H9 (cell line): ENCODE measurements around the gene SLTM. TPM values are rescaled to one million over a fixed set of nuclear protein-coding genes. Genes with fewer than 3 reads are reported as not detected.
A peak's percentile ranks its signal among the peaks of the same experiment; 100 is the strongest.

Source experiments
- DNase-seq: peaks from one replicate; pipeline ENCODE4 v3.0.0-alpha.2; 2017
- H2AFZ ChIP-seq: one replicate; pipeline ENCODE4 v1.6.1; 2013; ENCODE audit warnings: mild to moderate bottlenecking, low read length, control low read depth, moderate library complexity
- H2AK5ac ChIP-seq: 2 replicates; pipeline ENCODE4 v1.6.1; 2013; ENCODE audit warnings: low read length, control low read depth, mixed read lengths; ENCODE audit not compliant: insufficient read length
- H2BK120ac ChIP-seq: one replicate; pipeline ENCODE4 v1.6.1; 2013; ENCODE audit warnings: low read depth, mild to moderate bottlenecking, low read length, control low read depth, inconsistent platforms; ENCODE audit not compliant: poor library complexity, severe bottlenecking
- H2BK12ac ChIP-seq: 2 replicates; pipeline ENCODE4 v1.6.1; 2013; ENCODE audit warnings: low read length, control low read depth, mixed read lengths, low read depth; ENCODE audit not compliant: insufficient read length
- H2BK15ac ChIP-seq: 2 replicates; pipeline ENCODE4 v1.6.1; 2013; ENCODE audit warnings: low read depth, low read length, control low read depth
- H2BK20ac ChIP-seq: one replicate; pipeline ENCODE4 v1.6.1; 2013; ENCODE audit warnings: low read depth, mild to moderate bottlenecking, low read length, control low read depth, inconsistent platforms; ENCODE audit not compliant: poor library complexity, severe bottlenecking
- H2BK5ac ChIP-seq: 2 replicates; pipeline ENCODE4 v1.6.1; 2013; ENCODE audit warnings: low read length, control low read depth, mixed read lengths; ENCODE audit not compliant: insufficient read length
- H3K14ac ChIP-seq: 2 replicates; pipeline ENCODE4 v1.6.1; 2013; ENCODE audit warnings: low read length, control low read depth; ENCODE audit not compliant: insufficient read depth
- H3K18ac ChIP-seq: 2 replicates; pipeline ENCODE4 v1.6.1; 2013; ENCODE audit warnings: low read depth, mild to moderate bottlenecking, mixed read lengths, low read length, control low read depth; ENCODE audit not compliant: insufficient read length
- H3K23ac ChIP-seq: 2 replicates; pipeline ENCODE4 v1.6.1; 2013; ENCODE audit warnings: low read length, control low read depth, mixed read lengths, low read depth; ENCODE audit not compliant: insufficient read length
- H3K23me2 ChIP-seq: 2 replicates; pipeline ENCODE4 v1.6.1; 2013; ENCODE audit warnings: low read depth, mild to moderate bottlenecking, mixed read lengths, low read length, control low read depth; ENCODE audit not compliant: insufficient read length, poor library complexity, severe bottlenecking
- H3K27ac ChIP-seq: 2 replicates; pipeline ENCODE4 v1.5.1; 2013; ENCODE audit warnings: low read length, control low read depth, mixed read lengths, low read depth; ENCODE audit not compliant: insufficient read length
- H3K27me3 ChIP-seq: 2 replicates; pipeline ENCODE4 v1.6.1; 2013; ENCODE audit warnings: low read length, control low read depth, inconsistent platforms; ENCODE audit not compliant: insufficient read depth
- H3K4ac ChIP-seq: 2 replicates; pipeline ENCODE4 v1.6.1; 2013; ENCODE audit warnings: low read depth, mild to moderate bottlenecking, control low read depth, inconsistent platforms, low read length, moderate library complexity
- H3K4me1 ChIP-seq: 2 replicates; pipeline ENCODE4 v1.6.1; 2013; ENCODE audit warnings: low read length, control low read depth, inconsistent platforms; ENCODE audit not compliant: insufficient read depth
- H3K4me2 ChIP-seq: 2 replicates; pipeline ENCODE4 v1.6.1; 2013; ENCODE audit warnings: low read length, control low read depth, mixed read lengths; ENCODE audit not compliant: insufficient read length, insufficient read depth
- H3K56ac ChIP-seq: 2 replicates; pipeline ENCODE4 v1.6.1; 2013; ENCODE audit warnings: low read depth, mild to moderate bottlenecking, mixed read lengths, low read length, control low read depth; ENCODE audit not compliant: insufficient read length
- H3K79me1 ChIP-seq: 2 replicates; pipeline ENCODE4 v1.6.1; 2013; ENCODE audit warnings: low read depth, mild to moderate bottlenecking, moderate library complexity, low read length, control low read depth, inconsistent platforms; ENCODE audit not compliant: insufficient read depth, poor library complexity, severe bottlenecking
- H3K79me2 ChIP-seq: 2 replicates; pipeline ENCODE4 v1.6.1; 2013; ENCODE audit warnings: low read length, control low read depth, inconsistent platforms; ENCODE audit not compliant: insufficient read depth
- H3K9ac ChIP-seq: 2 replicates; pipeline ENCODE4 v1.6.1; 2013; ENCODE audit warnings: low read length, control low read depth, mixed read lengths; ENCODE audit not compliant: insufficient read length; ENCODE audit errors: extremely low read depth
- H3K9me3 ChIP-seq: one replicate; pipeline ENCODE4 v1.6.1; 2013; ENCODE audit warnings: low read depth, low read length, inconsistent platforms; ENCODE audit not compliant: control insufficient read depth
- H3T11ph ChIP-seq: one replicate; pipeline ENCODE4 v1.6.1; 2013; ENCODE audit warnings: mild to moderate bottlenecking, low read length, control low read depth, inconsistent platforms
- H4K20me1 ChIP-seq: one replicate; pipeline ENCODE4 v1.6.1; 2013; ENCODE audit not compliant: control insufficient read depth, insufficient read length, insufficient read depth
- H4K5ac ChIP-seq: 2 replicates; pipeline ENCODE4 v1.6.1; 2013; ENCODE audit warnings: low read depth, mild to moderate bottlenecking, mixed read lengths, low read length, control low read depth; ENCODE audit not compliant: insufficient read length
- H4K8ac ChIP-seq: replicated peaks from 2 replicates; pipeline ENCODE4 v1.6.1; 2013; ENCODE audit warnings: low read length, control low read depth, mixed read lengths, low read depth; ENCODE audit not compliant: insufficient read length
- H4K91ac ChIP-seq: 2 replicates; pipeline ENCODE4 v1.6.1; 2013; ENCODE audit warnings: low read depth, mild to moderate bottlenecking, moderate library complexity, mixed read lengths, low read length, control low read depth; ENCODE audit not compliant: insufficient read length
- H3K27ac Mint-ChIP-seq, 3 experiments: 2 replicates in 2 of 3; 3 replicates in 1 of 3; pipeline ENCODE4 v1.8.0; 2020 to 2021; ENCODE audit warnings: mixed read lengths in 3 of 3, mild to moderate bottlenecking in 1 of 3, moderate library complexity in 1 of 3
- H3K27me3 Mint-ChIP-seq: 2 replicates; pipeline ENCODE4 v1.8.0; 2021; ENCODE audit warnings: low read depth, mild to moderate bottlenecking, moderate library complexity, mixed read lengths
- H3K36me3 Mint-ChIP-seq, 3 experiments: 2 replicates in 2 of 3; 3 replicates in 1 of 3; pipeline ENCODE4 v1.8.0; 2020 to 2021; ENCODE audit warnings: low read depth in 3 of 3, mixed read lengths in 3 of 3; ENCODE audit not compliant: insufficient read depth in 1 of 3
- H3K4me1 Mint-ChIP-seq, 2 experiments: 2 replicates each; pipeline ENCODE4 v1.8.0; 2020; ENCODE audit warnings: mixed read lengths in 2 of 2
- H3K4me3 Mint-ChIP-seq, 2 experiments: 2 replicates in 1 of 2; 3 replicates in 1 of 2; pipeline ENCODE4 v1.8.0; 2020 to 2021; ENCODE audit warnings: mild to moderate bottlenecking in 2 of 2, mixed read lengths in 2 of 2, moderate library complexity in 1 of 2
- H3K9me3 Mint-ChIP-seq, 2 experiments: 2 replicates in 1 of 2; 3 replicates in 1 of 2; pipeline ENCODE4 v1.8.0; 2020; ENCODE audit warnings: mild to moderate bottlenecking in 2 of 2, mixed read lengths in 2 of 2, moderate library complexity in 1 of 2
- WGBS: extraction: QIAGEN DNeasy Blood & Tissue Kit; methylation state at CpG from one replicate; pipeline ENCODE4 v1.1.7; 2013; ENCODE audit warnings: missing lambda C conversion rate, low lambda C conversion rate, mixed read lengths; ENCODE audit not compliant: insufficient read length; ENCODE audit errors: extremely low coverage; 5-methylcytosine and 5-hydroxymethylcytosine counted together
- total RNA-seq: library from RNA; stranded (reverse); gene quantifications from 2 replicates; pipeline ENCODE4 v1.2.1, GENCODE V29; 2021
- TF ChIP-seq, protein P1 (sequence below): fragments of 200-600 bp; sonication (generic); conservative IDR thresholded peaks from 3 replicates; pipeline ENCODE4 v1.8.0; 2021; ENCODE audit warnings: antibody characterized with exemption, mild to moderate bottlenecking

The SLTM gene
- total RNA-seq, 1 experiment from 2014 or later = 132 TPM

DNA sequence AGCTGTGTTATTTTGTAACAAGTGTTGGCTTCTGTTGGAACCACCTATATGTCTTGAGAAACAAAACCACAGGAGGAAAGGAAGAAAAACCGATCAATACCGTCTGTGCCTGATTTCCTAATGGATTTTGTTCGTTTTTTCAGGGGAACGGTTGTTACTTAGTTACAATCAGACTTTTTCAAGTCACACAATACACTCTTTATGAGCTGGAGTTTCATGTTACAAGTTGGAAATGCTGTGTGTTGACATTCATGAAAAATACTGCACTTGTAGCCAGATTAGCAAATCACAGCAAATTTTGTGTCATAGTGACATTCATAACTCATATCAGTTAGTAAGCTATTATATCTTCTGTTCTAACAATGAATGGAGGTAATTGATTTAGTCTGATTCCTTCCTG lies 78.9 kb downstream of the SLTM start:
- Histone ChIP-seq H3K27me3 (no peaks in the 10 kb centered on the region), H4K91ac (no peak overlapping the region), H2BK15ac (no peak overlapping the region), H2BK120ac (no peak overlapping the region), H4K20me1 (no peaks in the 10 kb centered on the region), H3K4me2 (no peak overlapping the region), H3K79me2 (no peaks in the 10 kb centered on the region), H2AFZ (no peak overlapping the region), H4K8ac (no peak overlapping the region), H2BK5ac (no peak overlapping the region), H3K23me2 (no peaks in the 10 kb centered on the region), H3K79me1 (no peaks in the 10 kb centered on the region), H3K23ac (no peak overlapping the region), H3K27ac (no peak overlapping the region), H3K56ac (no peak overlapping the region), H3K9me3 (no peaks in the 10 kb centered on the region), H3K14ac (no peak overlapping the region), H3K9ac (no peak overlapping the region), H3K18ac (no peak overlapping the region), H3T11ph (no peak overlapping the region), H2AK5ac (no peak overlapping the region), H2BK12ac (no peak overlapping the region), H3K4ac (no peak overlapping the region), H3K4me1 (no peaks in the 10 kb centered on the region), H4K5ac (no peak overlapping the region), H2BK20ac (no peak overlapping the region)
- TF ChIP-seq, protein P1, sequence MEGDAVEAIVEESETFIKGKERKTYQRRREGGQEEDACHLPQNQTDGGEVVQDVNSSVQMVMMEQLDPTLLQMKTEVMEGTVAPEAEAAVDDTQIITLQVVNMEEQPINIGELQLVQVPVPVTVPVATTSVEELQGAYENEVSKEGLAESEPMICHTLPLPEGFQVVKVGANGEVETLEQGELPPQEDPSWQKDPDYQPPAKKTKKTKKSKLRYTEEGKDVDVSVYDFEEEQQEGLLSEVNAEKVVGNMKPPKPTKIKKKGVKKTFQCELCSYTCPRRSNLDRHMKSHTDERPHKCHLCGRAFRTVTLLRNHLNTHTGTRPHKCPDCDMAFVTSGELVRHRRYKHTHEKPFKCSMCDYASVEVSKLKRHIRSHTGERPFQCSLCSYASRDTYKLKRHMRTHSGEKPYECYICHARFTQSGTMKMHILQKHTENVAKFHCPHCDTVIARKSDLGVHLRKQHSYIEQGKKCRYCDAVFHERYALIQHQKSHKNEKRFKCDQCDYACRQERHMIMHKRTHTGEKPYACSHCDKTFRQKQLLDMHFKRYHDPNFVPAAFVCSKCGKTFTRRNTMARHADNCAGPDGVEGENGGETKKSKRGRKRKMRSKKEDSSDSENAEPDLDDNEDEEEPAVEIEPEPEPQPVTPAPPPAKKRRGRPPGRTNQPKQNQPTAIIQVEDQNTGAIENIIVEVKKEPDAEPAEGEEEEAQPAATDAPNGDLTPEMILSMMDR = no peak
- no CpG with 5 or more reads among the region's 4 CpGs for WGBS
- Mint-ChIP-seq H3K27ac (peak overlapping the region in 1 of 3 experiments; percentile 12; a peak in 1 of 7 replicates), H3K4me1 (peaks cover 0 to 4% of the 10 kb centered on the region in 2 experiments; a peak in 1 of 4 replicates), H3K9me3 (no peaks in the 10 kb centered on the region), H3K27me3 (no peaks in the 10 kb centered on the region), H3K4me3 (no peak overlapping the region), H3K36me3 (peaks cover 0 to 15% (median 10%) of the 10 kb centered on the region in 3 experiments; a peak in 5 of 7 replicates)
- DNase-seq = no peak
